Activated CD4-positive, alpha-beta T cell treated with anti-CD3 and anti-CD28 coated beads, Interleukin-2, amount 50 U/mL, for 24 hours (primary cell): ENCODE measurements around the gene PRRT1.
"Not testable (repeated sequence)": the region's sequence is repeated elsewhere in the genome, so short reads cannot be mapped to it uniquely, and the experiment has no call there.

Experiments
- DNase-seq, 2 donors: peaks; one replicate each; pipeline ENCODE4 v3.0.0-alpha.2; 2020; ENCODE audit warnings: low read depth in 1 of 2, low spot score in 1 of 2

PRRT1 gene

DNA sequence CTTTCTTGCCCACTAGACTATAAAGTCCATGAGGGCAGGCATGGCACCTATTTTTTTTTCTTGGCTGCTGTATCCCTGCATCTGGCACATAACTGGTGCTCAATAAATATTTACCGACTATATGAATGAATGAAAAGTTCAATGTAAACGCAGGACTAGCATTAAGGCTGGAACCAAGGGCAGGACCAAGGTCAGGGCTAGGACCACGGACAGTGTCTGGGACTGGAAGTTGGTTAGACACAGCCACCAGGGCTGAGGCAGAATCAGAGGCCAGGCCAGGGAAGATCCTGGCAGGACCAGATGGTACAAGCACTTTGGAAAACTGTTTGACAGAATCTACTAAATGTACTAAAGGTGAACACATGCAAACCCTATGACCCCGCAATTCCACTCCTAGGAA lies 46.3 kb downstream of the PRRT1 start:
- DNase-seq, result no peak

DNA sequence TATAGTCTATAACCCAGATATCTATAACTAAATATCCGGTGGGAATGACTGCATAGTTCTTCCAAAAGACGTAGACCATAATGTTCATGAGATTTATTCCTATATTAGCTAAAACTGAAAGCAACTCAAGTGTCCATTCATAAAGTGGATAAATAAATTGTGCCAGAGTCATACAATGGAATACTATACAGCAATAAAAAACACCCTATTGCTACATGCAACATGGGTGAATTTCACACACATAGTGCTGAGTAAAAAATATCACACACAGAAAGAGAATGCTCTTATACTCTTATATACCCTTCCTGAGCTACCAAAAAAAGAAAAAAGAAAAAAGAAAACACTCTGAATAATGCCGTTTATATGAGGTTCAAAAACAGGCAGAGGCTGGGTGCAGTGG lies 49.5 kb downstream of the PRRT1 start:
- DNase-seq, result no peak

DNA sequence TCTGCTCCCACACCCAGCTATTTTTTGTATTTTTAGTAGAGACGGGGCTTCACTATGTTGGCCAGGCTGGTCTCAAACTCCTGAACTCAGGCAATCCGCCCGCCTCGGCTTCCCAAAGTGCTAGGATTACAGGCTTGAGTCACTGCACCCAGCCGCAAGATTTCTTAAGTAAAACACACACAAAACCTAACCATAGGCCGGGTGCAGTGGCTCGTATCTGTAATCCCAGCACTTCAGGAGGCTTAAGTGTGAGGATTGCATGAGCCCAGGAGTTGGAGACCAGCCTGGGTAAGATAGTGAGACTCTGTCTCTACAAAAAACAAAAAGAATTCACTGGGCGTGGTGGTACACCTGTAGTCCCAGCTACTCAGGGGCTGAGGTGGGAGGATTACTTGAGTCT lies 51.5 kb downstream of the PRRT1 start:
- DNase-seq, result not testable (repeated sequence)
